ENCODE measurements around the gene COPZ1.
A peak's percentile ranks its signal among the peaks of the same experiment; 100 is the strongest.

COPZ1 gene

GRCh38 chr12:54377007-54377406, 52.1 kb downstream of the COPZ1 start:
- DNase-seq (ENCODE audit: low spot score) = no peak

- DNase-seq (ENCODE audit: low spot score) = no peak
Measured at GRCh38 chr12:54377797-54378515, 53.0 kb downstream of the COPZ1 start.

- DNase-seq (ENCODE audit: low spot score) = no peak
Measured at GRCh38 chr12:54378796-54379397, 54.0 kb downstream of the COPZ1 start.

GRCh38 chr12:54379398-54380201, 54.7 kb downstream of the COPZ1 start:
- DNase-seq (ENCODE audit: low spot score) = peak; percentile 85

- no peak for DNase-seq (ENCODE audit: low spot score)
Measured at GRCh38 chr12:54381136-54381535, 56.2 kb downstream of the COPZ1 start.

- DNase-seq (ENCODE audit: low spot score) = no peak
Measured at GRCh38 chr12:54383041-54383609, 58.2 kb downstream of the COPZ1 start.

GRCh38 chr12:54384591-54385041, 59.7 kb downstream of the COPZ1 start, which contains the start of gene ZNF385A:
Gene ZNF385A, minus strand, starts transcription at chr12:54384733. Its CDS starts 219 bp downstream, at chr12:54384514.
- DNase-seq (ENCODE audit: low spot score) = no peak

- no peak for DNase-seq (ENCODE audit: low spot score)
Measured at GRCh38 chr12:54385251-54385914, 60.5 kb downstream of the COPZ1 start.

- DNase-seq (ENCODE audit: low spot score) = no peak
Measured at GRCh38 chr12:54386403-54387113, 61.6 kb downstream of the COPZ1 start.

GRCh38 chr12:54387114-54387467, 62.2 kb downstream of the COPZ1 start:
- DNase-seq (ENCODE audit: low spot score) = no peak

GRCh38 chr12:54388237-54389133, 63.6 kb downstream of the COPZ1 start:
- no peak for DNase-seq (ENCODE audit: low spot score)

- no peak for DNase-seq (ENCODE audit: low spot score)
Measured at GRCh38 chr12:54389134-54389508, 64.2 kb downstream of the COPZ1 start.

GRCh38 chr12:54389607-54390175, 64.8 kb downstream of the COPZ1 start:
- DNase-seq (ENCODE audit: low spot score) = no peak

GRCh38 chr12:54390176-54390667, 65.3 kb downstream of the COPZ1 start:
- no peak for DNase-seq (ENCODE audit: low spot score)

GRCh38 chr12:54390668-54391551, 66.0 kb downstream of the COPZ1 start:
- DNase-seq (ENCODE audit: low spot score) = no peak

GRCh38 chr12:54392485-54393206, 67.7 kb downstream of the COPZ1 start:
- DNase-seq (ENCODE audit: low spot score) = no peak

- no peak for DNase-seq (ENCODE audit: low spot score)
Measured at GRCh38 chr12:54393207-54393609, 68.3 kb downstream of the COPZ1 start.

GRCh38 chr12:54393743-54394142, 68.8 kb downstream of the COPZ1 start:
- DNase-seq (ENCODE audit: low spot score) = no peak

All from hematopoietic multipotent progenitor cell treated with erythropoietin and hydrocortisone succinate and interleukin-3 and kit ligand, for 17 days (in vitro differentiated cells).